Sigmoid colon (tissue), 7 donors: ENCODE data around the gene DNER. TPM values are rescaled to one million over a fixed set of nuclear protein-coding genes. Genes with fewer than 3 reads are reported as not detected.

Source experiments
- DNase-seq: peaks from one replicate; pipeline ENCODE4 v3.0.0-alpha.2; 2019
- H3K27ac ChIP-seq, 4 donors: fragments of 200-600 bp; sonication (generic); one replicate each; pipeline ENCODE4 v1.5.1; 2016 to 2019; ENCODE audit warnings: mild to moderate bottlenecking in 1 of 4
- H3K27me3 ChIP-seq, 3 donors: fragments of 200-600 bp; sonication (generic); one replicate each; pipeline ENCODE4 v1.5.1; 2019; ENCODE audit warnings: mild to moderate bottlenecking in 1 of 3
- H3K36me3 ChIP-seq, 4 donors: fragments of 200-600 bp; sonication (generic); one replicate each; pipeline ENCODE4 v1.5.1; 2016 to 2019
- H3K4me1 ChIP-seq, 4 donors: fragments of 200-600 bp; sonication (generic); one replicate each; pipeline ENCODE4 v1.5.1; 2017 to 2019
- H3K4me3 ChIP-seq, 4 donors: fragments of 200-600 bp; sonication (generic); one replicate each; pipeline ENCODE4 v1.5.1; 2017 to 2019; ENCODE audit warnings: mild to moderate bottlenecking in 2 of 4, moderate library complexity in 1 of 4
- H3K9me3 ChIP-seq, 4 donors: fragments of 200-600 bp in 3 of 4; sonication (generic) in 3 of 4; one replicate each; pipeline versions ENCODE4 v1.5.1 to v1.6.1; 2013 to 2019
- EP300 ChIP-seq, 4 donors: sonication (generic); formaldehyde crosslinking; IDR thresholded peaks; one replicate each; pipeline ENCODE4 v1.6.1; 2017; ENCODE audit warnings: antibody characterized with exemption in 4 of 4
- POLR2A ChIP-seq, 2 donors: fragments of 450-650 bp; IDR thresholded peaks; one replicate each; pipeline ENCODE4 v1.6.1; 2016; ENCODE audit warnings: antibody characterized with exemption in 2 of 2, mild to moderate bottlenecking in 2 of 2, moderate library complexity in 2 of 2
- POLR2AphosphoS5 ChIP-seq, 4 donors: sonication (generic); formaldehyde crosslinking; IDR thresholded peaks; one replicate each; pipeline ENCODE4 v1.6.1; 2017; ENCODE audit warnings: antibody characterized with exemption in 4 of 4
- WGBS, 2 donors: extraction: QIAGEN DNeasy Blood & Tissue Kit; methylation state at CpG; one replicate each; pipeline ENCODE4 v1.1.7; 2013; 5-methylcytosine and 5-hydroxymethylcytosine counted together
- intact Hi-C: fragments of 100-400 bp; cut with DNase I; formaldehyde crosslinking; loops from one replicate; pipeline ENCODE4 v1.15.1; 2023
- polyA plus RNA-seq, 3 donors: library from polyadenylated mRNA; stranded (reverse); fragments of 200-250 nt; gene quantifications; one replicate each; pipeline ENCODE4 v1.2.3, GENCODE V29; 2013
- total RNA-seq, 4 donors: library from RNA; depleted of rRNA; stranded (reverse); fragments of >200 nt; gene quantifications; one replicate each; pipeline ENCODE4 v1.1.0, GENCODE V29; 2016
- TF ChIP-seq, protein P1 (sequence below), 4 experiments: fragments of 450-650 bp in 3 of 4; fragments of 200-600 bp in 1 of 4; IDR thresholded peaks; one replicate each; pipeline ENCODE4 v1.5.1; 2016 to 2019; ENCODE audit warnings: antibody characterized with exemption in 4 of 4, mild to moderate bottlenecking in 3 of 4, moderate library complexity in 2 of 4
- donor health status: healthy with polysubstance abuse.
- donor health status: Bipolar disorder and iron deficiency.
- donor health status: healthy.

The DNER gene
- total and polyA plus RNA-seq, 7 donors: 2.7 to 17.7 (median 9.9) TPM; not detected in 1

DNA sequence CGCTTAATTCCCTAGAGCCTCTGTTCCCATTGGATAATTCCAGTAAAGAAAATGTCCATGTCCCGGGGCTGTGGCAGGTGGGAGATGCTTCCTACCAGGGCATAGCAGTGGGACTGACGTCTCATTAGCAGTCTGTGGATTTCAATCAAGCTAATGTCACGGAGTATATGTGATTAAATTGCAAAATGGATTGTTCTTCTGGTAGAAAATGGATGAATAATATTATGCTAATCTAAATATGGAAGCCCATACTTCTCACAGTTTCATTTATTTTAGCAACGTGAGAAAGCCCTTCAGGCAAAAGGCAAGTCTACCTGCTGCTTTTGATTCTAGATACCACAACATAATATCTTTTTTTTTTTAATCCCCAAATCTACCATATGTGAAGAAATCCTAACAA is 185.5 kb downstream of the DNER start:
- DNase-seq: no peak
- intact Hi-C loops: no loop called here
- H3K4me1 ChIP-seq: no peaks in the 10 kb centered on the region
- TF ChIP-seq POLR2A (IDR thresholded peaks at IDR 0.05): no peak
- TF ChIP-seq EP300 (IDR thresholded peaks at IDR 0.05): no peak
- TF ChIP-seq POLR2AphosphoS5 (IDR thresholded peaks at IDR 0.05): no peak
- TF ChIP-seq, protein P1, sequence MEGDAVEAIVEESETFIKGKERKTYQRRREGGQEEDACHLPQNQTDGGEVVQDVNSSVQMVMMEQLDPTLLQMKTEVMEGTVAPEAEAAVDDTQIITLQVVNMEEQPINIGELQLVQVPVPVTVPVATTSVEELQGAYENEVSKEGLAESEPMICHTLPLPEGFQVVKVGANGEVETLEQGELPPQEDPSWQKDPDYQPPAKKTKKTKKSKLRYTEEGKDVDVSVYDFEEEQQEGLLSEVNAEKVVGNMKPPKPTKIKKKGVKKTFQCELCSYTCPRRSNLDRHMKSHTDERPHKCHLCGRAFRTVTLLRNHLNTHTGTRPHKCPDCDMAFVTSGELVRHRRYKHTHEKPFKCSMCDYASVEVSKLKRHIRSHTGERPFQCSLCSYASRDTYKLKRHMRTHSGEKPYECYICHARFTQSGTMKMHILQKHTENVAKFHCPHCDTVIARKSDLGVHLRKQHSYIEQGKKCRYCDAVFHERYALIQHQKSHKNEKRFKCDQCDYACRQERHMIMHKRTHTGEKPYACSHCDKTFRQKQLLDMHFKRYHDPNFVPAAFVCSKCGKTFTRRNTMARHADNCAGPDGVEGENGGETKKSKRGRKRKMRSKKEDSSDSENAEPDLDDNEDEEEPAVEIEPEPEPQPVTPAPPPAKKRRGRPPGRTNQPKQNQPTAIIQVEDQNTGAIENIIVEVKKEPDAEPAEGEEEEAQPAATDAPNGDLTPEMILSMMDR (IDR thresholded peaks at IDR 0.05): no peak
- no peaks in the 10 kb centered on the region for H3K36me3 ChIP-seq
- no peak overlapping the region for H3K4me3 ChIP-seq
- WGBS, 2 donors: 82 to 84% methylated on average over 5 of the region's 5 CpGs
- H3K9me3 ChIP-seq: no peaks in the 10 kb centered on the region
- no peaks in the 10 kb centered on the region for H3K27me3 ChIP-seq
- no peak overlapping the region for H3K27ac ChIP-seq

DNA sequence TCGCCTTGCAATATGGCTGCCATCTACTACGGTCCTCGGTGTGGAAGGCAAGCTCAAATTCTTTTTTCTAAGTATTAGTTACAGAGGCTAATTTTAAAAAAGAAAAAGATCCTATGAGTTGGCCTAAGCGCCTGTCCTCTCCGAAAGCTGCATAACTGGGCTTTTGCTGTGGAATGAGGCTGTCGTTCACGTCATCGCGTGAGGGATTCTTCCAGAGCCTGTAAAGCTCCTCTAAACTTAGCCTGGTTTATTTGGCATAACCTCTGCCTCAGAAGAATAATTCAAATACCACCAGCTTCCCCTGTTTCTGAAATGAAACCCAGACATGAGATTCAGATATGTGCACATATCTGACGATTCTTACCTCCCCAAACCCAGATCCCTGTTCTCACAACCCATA is 187.4 kb downstream of the DNER start:
- WGBS, 2 donors: 90 to 91% methylated on average over 10 of the region's 10 CpGs

DNA sequence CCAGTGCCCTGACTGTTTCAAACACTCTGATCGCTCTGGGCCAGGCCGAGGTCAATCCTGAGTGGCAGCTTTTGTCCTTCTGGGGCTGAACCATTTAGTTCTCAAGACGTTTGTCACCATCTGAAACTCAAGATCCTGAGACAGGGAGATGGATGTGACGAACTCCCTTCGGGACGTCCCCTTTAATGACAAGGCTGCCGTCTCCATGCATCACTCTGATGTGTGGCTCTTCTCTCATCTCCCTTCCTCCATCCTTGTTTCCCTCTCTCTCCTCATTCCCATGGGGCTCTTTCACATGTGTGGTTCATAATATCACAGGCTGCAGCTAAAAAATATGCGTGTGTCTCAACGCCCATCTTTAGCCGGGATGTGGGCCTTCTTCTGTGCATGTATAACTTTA is 189.6 kb downstream of the DNER start:
- TF ChIP-seq POLR2AphosphoS5 (IDR thresholded peaks at IDR 0.05) (no peak), EP300 (IDR thresholded peaks at IDR 0.05) (no peak), POLR2A (IDR thresholded peaks at IDR 0.05) (no peak)
- TF ChIP-seq, protein P1 (IDR thresholded peaks at IDR 0.05): no peak
- no peak for DNase-seq
- H3K4me1 ChIP-seq: no peaks in the 10 kb centered on the region
- H3K9me3 ChIP-seq: no peaks in the 10 kb centered on the region
- intact Hi-C loops: no loop called here
- no peaks in the 10 kb centered on the region for H3K36me3 ChIP-seq
- no peaks in the 10 kb centered on the region for H3K27me3 ChIP-seq
- no peak overlapping the region for H3K27ac ChIP-seq
- 85 to 88% methylated on average over 10 of the region's 10 CpGs for whole genome bisulfite sequencing, 2 donors
- H3K4me3 ChIP-seq: no peak overlapping the region

More for the DNA sequence above, 187.4 kb downstream of the DNER start:
- Histone ChIP-seq H3K36me3 (no peaks in the 10 kb centered on the region), H3K4me1 (no peaks in the 10 kb centered on the region), H3K9me3 (no peaks in the 10 kb centered on the region), H3K27me3 (no peaks in the 10 kb centered on the region), H3K27ac (no peak overlapping the region), H3K4me3 (no peak overlapping the region)
- TF ChIP-seq POLR2AphosphoS5 (IDR thresholded peaks at IDR 0.05): no peak
- no peak for TF ChIP-seq POLR2A (IDR thresholded peaks at IDR 0.05)
- TF ChIP-seq, protein P1 (IDR thresholded peaks at IDR 0.05): no peak
- TF ChIP-seq EP300 (IDR thresholded peaks at IDR 0.05): no peak
- intact Hi-C loops: no loop called here
- DNase-seq: no peak

GRCh38 chr2:229523663-229524062 is 190.7 kb downstream of the DNER start:
- no peaks in the 10 kb centered on the region for H3K4me1 ChIP-seq
- no peak for DNase-seq
- no peak overlapping the region for H3K27ac ChIP-seq
- intact Hi-C loops: no loop called here
- 75 to 78% methylated on average over 1 of the region's 1 CpG for WGBS, 2 donors
- H3K36me3 ChIP-seq: no peaks in the 10 kb centered on the region
- no peak overlapping the region for H3K4me3 ChIP-seq
- no peaks in the 10 kb centered on the region for H3K9me3 ChIP-seq
- TF ChIP-seq EP300 (IDR thresholded peaks at IDR 0.05) (no peak), POLR2AphosphoS5 (IDR thresholded peaks at IDR 0.05) (no peak), POLR2A (IDR thresholded peaks at IDR 0.05) (no peak)
- TF ChIP-seq, protein P1 (IDR thresholded peaks at IDR 0.05): no peak
- no peaks in the 10 kb centered on the region for H3K27me3 ChIP-seq

GRCh38 chr2:229521576-229521975 is 192.8 kb downstream of the DNER start:
- no peak overlapping the region for H3K4me3 ChIP-seq
- DNase-seq: no peak

More at GRCh38 chr2:229521576-229521975, 192.8 kb downstream of the DNER start:
- no peaks in the 10 kb centered on the region for H3K9me3 ChIP-seq
- no peaks in the 10 kb centered on the region for H3K4me1 ChIP-seq
- intact Hi-C loops: no loop called here
- no peak for TF ChIP-seq EP300 (IDR thresholded peaks at IDR 0.05)
- TF ChIP-seq POLR2AphosphoS5 (IDR thresholded peaks at IDR 0.05): no peak
- no peak for TF ChIP-seq POLR2A (IDR thresholded peaks at IDR 0.05)
- TF ChIP-seq, protein P1 (IDR thresholded peaks at IDR 0.05): no peak
- no peaks in the 10 kb centered on the region for H3K27me3 ChIP-seq
- no peaks in the 10 kb centered on the region for H3K36me3 ChIP-seq
- H3K27ac ChIP-seq: peak overlapping the region in 2 of 4 donors; percentile 2 to 55
